Stimulated activated naive CD8-positive, alpha-beta T cell treated with anti-CD3 and anti-CD28 coated beads, Interleukin-15, Interleukin-2, amounts not matched to agents 100 ng/mL and 50 ng/mL, for 24 hours (primary cell): Measurements from ENCODE around the gene CITED1.

ENCODE experiments used
- H3K27ac Mint-ChIP-seq: one replicate; pipeline ENCODE4 v1.8.0; 2021; ENCODE audit warnings: mild to moderate bottlenecking, mixed read lengths
- H3K27me3 Mint-ChIP-seq: one replicate; pipeline ENCODE4 v1.8.0; 2021; ENCODE audit warnings: mixed read lengths
- H3K36me3 Mint-ChIP-seq: one replicate; pipeline ENCODE4 v1.8.0; 2021; ENCODE audit warnings: low read depth, mixed read lengths
- H3K4me1 Mint-ChIP-seq: one replicate; pipeline ENCODE4 v1.8.0; 2021; ENCODE audit warnings: low read depth, mixed read lengths
- H3K4me3 Mint-ChIP-seq: one replicate; pipeline ENCODE4 v1.8.0; 2021; ENCODE audit warnings: mild to moderate bottlenecking, mixed read lengths
- H3K9me3 Mint-ChIP-seq: one replicate; pipeline ENCODE4 v1.8.0; 2021; ENCODE audit warnings: mixed read lengths

The CITED1 gene

DNA sequence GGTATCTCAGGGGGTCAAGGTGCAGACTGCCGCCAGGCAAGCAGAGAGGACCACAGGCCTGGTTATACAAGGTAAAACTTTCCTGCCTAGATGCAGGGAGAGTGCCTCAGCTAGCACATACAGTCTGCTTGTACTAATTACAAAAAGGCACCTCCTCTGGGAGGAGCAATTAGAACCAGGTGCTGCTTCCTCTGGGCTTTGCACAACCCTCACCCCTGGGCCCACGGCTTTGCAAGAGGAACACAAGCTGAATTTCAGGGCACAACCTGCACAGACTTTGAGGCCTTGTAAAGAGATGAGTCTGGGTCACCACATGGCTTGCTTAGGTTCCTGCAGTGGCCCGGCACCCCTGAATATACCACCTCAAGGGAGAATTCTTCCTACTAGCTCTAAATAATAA lies 9.2 kb upstream of the CITED1 start:
- Mint-ChIP-seq H3K27me3 (peaks cover 5% of the 10 kb centered on the region), H3K4me3 (no peak overlapping the region), H3K4me1 (no peaks in the 10 kb centered on the region), H3K27ac (no peak overlapping the region), H3K9me3 (no peaks in the 10 kb centered on the region), H3K36me3 (no peaks in the 10 kb centered on the region)

DNA sequence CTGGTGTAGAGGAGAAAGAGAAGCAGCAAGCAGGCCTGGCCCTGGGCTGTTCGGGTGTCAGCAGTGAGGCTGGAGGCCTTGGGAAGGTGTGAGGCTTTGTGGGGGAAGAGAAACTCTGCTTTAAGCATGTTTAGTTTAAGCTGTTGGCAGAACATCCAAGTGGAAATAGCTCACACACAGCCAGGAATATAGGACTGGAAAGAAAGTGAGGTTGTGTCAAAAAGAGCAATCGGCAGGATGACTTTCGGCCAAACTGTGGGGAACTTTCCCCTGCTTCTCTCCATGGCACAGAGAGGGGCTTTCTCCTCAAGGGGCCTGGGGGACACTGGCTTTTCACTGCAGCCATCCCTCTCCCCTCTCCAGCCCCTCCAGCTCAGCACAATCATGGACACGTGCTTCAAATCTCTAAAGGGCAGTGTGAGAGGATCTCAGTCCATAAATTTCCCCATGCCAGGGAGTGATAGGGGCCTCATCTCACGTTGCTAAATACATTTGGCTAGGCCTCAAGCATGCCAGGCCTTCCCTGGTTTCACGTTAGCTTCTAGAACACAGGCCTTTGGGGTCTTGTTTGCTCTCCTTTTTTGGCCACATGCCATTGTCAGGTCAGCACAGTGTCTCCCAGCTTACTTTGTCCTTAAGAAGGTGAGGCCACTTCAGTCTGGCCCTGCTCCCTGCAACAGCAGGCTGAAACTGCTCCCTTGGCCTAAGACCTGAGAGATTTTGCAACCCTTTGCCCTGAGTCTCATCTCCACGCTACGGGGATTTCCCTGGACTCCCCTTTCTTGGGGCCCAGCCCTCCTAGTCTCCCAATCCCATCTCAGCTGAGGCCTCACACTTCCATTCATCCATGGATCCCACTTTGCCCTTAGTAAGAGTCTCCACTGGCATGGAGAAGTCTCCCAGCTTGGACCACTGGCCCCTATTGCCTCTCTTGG lies 8.3 kb upstream of the CITED1 start:
- no peaks in the 10 kb centered on the region for H3K36me3 Mint-ChIP-seq
- no peaks in the 10 kb centered on the region for H3K9me3 Mint-ChIP-seq
- H3K4me3 Mint-ChIP-seq: no peak overlapping the region
- H3K27ac Mint-ChIP-seq: no peak overlapping the region
- H3K27me3 Mint-ChIP-seq: peaks cover 13% of the 10 kb centered on the region
- no peaks in the 10 kb centered on the region for H3K4me1 Mint-ChIP-seq

DNA sequence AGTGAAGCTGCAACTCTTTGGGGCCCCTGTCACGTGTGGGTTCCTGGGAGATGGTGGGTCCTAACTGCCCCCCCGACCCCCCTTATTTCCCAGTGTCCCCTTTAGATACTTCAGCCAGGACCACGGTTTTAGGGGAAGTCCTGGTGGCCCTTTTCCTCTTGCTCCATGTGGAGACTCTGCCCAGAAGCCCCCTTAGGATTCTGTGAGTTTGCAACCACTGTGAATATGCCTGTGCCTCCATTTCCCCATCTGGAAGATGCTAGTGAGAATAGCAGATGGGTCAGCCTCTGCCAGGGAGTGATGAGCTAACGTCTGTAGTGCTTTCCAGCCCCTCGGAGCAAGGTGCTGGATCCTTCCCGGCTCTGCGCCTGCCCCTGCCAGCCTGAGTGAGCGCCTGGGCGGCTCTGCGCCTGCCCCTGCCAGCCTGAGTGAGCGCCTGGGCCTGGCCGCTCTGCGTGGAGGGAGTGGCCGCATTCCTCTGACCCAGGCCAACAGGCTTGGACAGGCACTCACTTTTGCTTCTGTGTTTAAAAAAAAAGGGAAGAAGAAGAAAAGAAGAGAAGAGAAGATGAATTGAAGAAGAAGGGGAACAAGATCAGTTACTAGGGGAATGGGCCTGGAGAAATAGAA lies 6.7 kb upstream of the CITED1 start:
- no peak overlapping the region for H3K27ac Mint-ChIP-seq
- H3K9me3 Mint-ChIP-seq: no peaks in the 10 kb centered on the region
- H3K27me3 Mint-ChIP-seq: peaks cover 28% of the 10 kb centered on the region
- H3K36me3 Mint-ChIP-seq: no peaks in the 10 kb centered on the region
- H3K4me1 Mint-ChIP-seq: peaks cover 12% of the 10 kb centered on the region
- no peak overlapping the region for H3K4me3 Mint-ChIP-seq

GRCh38 chrX:72309297-72310071 lies 3.8 kb upstream of the CITED1 start:
- H3K4me3 Mint-ChIP-seq: no peak overlapping the region
- no peaks in the 10 kb centered on the region for H3K9me3 Mint-ChIP-seq
- peaks cover 40% of the 10 kb centered on the region for H3K27me3 Mint-ChIP-seq

GRCh38 chrX:72308566-72309296 lies 3.0 kb upstream of the CITED1 start:
- Mint-ChIP-seq H3K9me3 (no peaks in the 10 kb centered on the region), H3K36me3 (no peaks in the 10 kb centered on the region), H3K4me3 (peak overlapping the region; percentile 70), H3K27me3 (peaks cover 46% of the 10 kb centered on the region), H3K27ac (no peak overlapping the region), H3K4me1 (peaks cover 30% of the 10 kb centered on the region)

More at GRCh38 chrX:72309297-72310071, 3.8 kb upstream of the CITED1 start:
- Mint-ChIP-seq H3K36me3 (no peaks in the 10 kb centered on the region), H3K4me1 (peaks cover 28% of the 10 kb centered on the region), H3K27ac (no peak overlapping the region)

DNA sequence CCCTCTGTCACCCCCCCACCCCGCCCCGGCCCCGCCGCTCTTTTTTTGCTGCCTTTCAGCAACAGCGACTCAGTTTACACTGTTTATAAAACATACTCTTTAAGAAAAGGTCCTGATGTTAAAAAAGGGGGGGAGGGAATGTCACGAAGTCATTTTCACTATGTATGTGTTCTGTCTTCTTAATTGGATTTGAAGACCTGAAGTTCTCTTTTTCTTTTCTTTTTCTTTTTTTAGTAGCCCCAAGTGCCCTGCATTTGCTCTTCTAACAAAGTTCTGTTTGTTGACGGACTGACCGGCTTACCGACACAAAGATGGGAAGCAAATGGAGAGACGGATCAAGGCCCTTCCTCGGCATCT lies 2.5 kb upstream of the CITED1 start:
- Mint-ChIP-seq H3K9me3 (no peaks in the 10 kb centered on the region), H3K27ac (no peak overlapping the region), H3K36me3 (no peaks in the 10 kb centered on the region), H3K4me3 (peak overlapping the region; percentile 70), H3K27me3 (peaks cover 48% of the 10 kb centered on the region), H3K4me1 (peaks cover 30% of the 10 kb centered on the region)

DNA sequence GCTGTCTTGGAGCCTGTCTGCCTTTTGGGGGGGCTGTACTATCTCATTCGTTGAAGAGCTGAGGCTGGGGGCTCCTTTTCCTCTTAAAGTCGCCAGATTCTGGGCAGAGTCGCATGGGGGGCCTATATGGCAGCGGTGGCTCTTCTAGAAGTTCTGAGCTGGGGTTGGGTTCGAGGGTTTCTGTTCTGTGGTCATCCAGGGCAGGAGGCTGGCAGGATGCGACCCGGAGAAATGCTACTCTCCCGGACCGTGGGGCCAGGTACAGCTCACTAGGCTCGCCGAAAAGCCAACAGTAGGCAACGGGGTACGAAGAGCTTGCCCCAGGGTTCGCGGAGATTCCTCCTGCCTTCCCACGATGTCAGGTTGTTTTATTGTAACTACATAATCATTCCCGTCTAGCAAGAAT lies 1.9 kb upstream of the CITED1 start:
- H3K4me1 Mint-ChIP-seq: peaks cover 30% of the 10 kb centered on the region
- no peaks in the 10 kb centered on the region for H3K9me3 Mint-ChIP-seq
- no peak overlapping the region for H3K27ac Mint-ChIP-seq
- no peak overlapping the region for H3K4me3 Mint-ChIP-seq
- H3K36me3 Mint-ChIP-seq: no peaks in the 10 kb centered on the region
- H3K27me3 Mint-ChIP-seq: peaks cover 52% of the 10 kb centered on the region

GRCh38 chrX:72306851-72307645 lies 1.3 kb upstream of the CITED1 start:
- H3K27ac Mint-ChIP-seq: no peak overlapping the region
- H3K4me3 Mint-ChIP-seq: peak overlapping the region; percentile 77
- H3K36me3 Mint-ChIP-seq: no peaks in the 10 kb centered on the region
- H3K9me3 Mint-ChIP-seq: no peaks in the 10 kb centered on the region
- peaks cover 55% of the 10 kb centered on the region for H3K27me3 Mint-ChIP-seq
- H3K4me1 Mint-ChIP-seq: peaks cover 30% of the 10 kb centered on the region

- H3K9me3 Mint-ChIP-seq: no peaks in the 10 kb centered on the region
- H3K4me1 Mint-ChIP-seq: peaks cover 30% of the 10 kb centered on the region
- peak overlapping the region; percentile 77 for H3K4me3 Mint-ChIP-seq
- H3K27ac Mint-ChIP-seq: no peak overlapping the region
- peaks cover 59% of the 10 kb centered on the region for H3K27me3 Mint-ChIP-seq
- no peaks in the 10 kb centered on the region for H3K36me3 Mint-ChIP-seq
Measured at GRCh38 chrX:72306085-72306801, 529 bp upstream of the CITED1 start.

DNA sequence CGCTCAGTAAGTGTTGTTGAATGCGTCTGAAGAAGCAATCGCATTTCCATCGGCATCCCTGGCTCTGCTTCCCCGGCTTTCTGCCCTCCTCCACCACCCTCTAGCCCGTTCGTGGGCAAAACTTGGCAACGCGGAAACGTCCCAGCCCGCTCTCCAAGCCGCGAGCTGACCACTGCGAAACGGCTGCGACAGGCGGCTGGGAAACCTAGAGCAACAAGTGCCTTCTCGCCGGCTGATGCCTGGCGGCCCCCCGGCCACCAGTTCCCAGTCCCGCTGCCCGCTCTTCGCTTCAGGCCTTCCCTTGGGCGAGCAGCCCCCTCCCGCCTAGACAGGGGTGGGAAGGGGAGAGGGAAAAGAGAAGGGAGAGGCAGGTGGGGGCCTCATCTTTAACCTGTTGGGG lies 837 bp downstream of the CITED1 start:
- Mint-ChIP-seq H3K9me3 (no peaks in the 10 kb centered on the region), H3K27me3 (peaks cover 64% of the 10 kb centered on the region), H3K4me3 (peak overlapping the region; percentile 65), H3K36me3 (no peaks in the 10 kb centered on the region), H3K4me1 (peaks cover 30% of the 10 kb centered on the region), H3K27ac (no peak overlapping the region)

DNA sequence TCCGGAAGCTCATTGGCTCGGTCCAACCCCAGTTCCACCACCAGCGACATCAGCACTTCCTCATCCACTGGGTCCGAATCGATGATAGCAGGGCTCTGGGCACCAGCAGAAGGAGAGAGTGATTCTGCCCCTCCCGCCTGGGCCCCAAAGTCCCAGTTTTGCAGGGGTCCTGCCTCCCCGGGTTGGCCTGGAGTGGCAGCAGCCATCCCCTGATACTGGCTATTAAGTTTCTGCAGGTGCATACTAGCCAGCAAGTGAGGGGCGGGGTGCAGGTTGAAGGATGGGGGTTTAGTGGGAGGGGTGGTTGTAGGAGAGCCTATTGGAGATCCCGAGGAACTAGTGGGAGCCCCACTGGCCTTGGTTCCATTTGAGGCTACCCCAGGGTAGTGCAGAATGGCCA lies 3.9 kb downstream of the CITED1 start:
- Mint-ChIP-seq H3K27me3 (peaks cover 55% of the 10 kb centered on the region), H3K36me3 (no peaks in the 10 kb centered on the region), H3K4me3 (no peak overlapping the region), H3K9me3 (no peaks in the 10 kb centered on the region), H3K27ac (no peak overlapping the region), H3K4me1 (peaks cover 13% of the 10 kb centered on the region)

GRCh38 chrX:72299891-72300630 lies 5.7 kb downstream of the CITED1 start:
- Mint-ChIP-seq H3K27me3 (peaks cover 67% of the 10 kb centered on the region), H3K4me1 (peaks cover 8% of the 10 kb centered on the region), H3K36me3 (no peaks in the 10 kb centered on the region), H3K27ac (no peak overlapping the region), H3K4me3 (no peak overlapping the region), H3K9me3 (no peaks in the 10 kb centered on the region)
